Posterior cingulate gyrus (tissue), 11 donors: ENCODE data around the gene CDC37L1.
"Not testable (repeated sequence)": the region's sequence is repeated elsewhere in the genome, so short reads cannot be mapped to it uniquely, and the experiment has no call there.

Experiments
- DNase-seq, 10 donors: peaks; one replicate each; pipeline versions ENCODE4 v3.0.0 to v3.0.0-alpha.2; 2020 to 2021; ENCODE audit warnings: mixed read lengths in 3 of 10
- intact Hi-C: fragments of 100-400 bp; cut with DNase I; formaldehyde crosslinking; loops from one replicate; pipeline ENCODE4 v1.15.1; 2023

The CDC37L1 gene

GRCh38 chr9:4742246-4742645, 62.9 kb downstream of the CDC37L1 start:
- no peak for DNase-seq
- intact Hi-C loops = loop anchor here (5.0 to 10.0 kb wide), 4 partner anchors 53 to 357 kb away; partner anchors contain the start of genes PLPP6 and RCL1

GRCh38 chr9:4743131-4743875, 63.9 kb downstream of the CDC37L1 start:
- no peak for DNase-seq
- intact Hi-C loops = loop anchor here (5.0 to 10.0 kb wide), 4 partner anchors 51 to 359 kb away; partner anchors contain the start of genes PLPP6 and RCL1

GRCh38 chr9:4746278-4747030, 67.1 kb downstream of the CDC37L1 start:
- no peak for DNase-seq
- intact Hi-C loops = loop anchor here (10.0 kb wide), 2 partner anchors 48 to 362 kb away; partner anchors contain the start of gene RCL1

GRCh38 chr9:4748612-4749011, 69.2 kb downstream of the CDC37L1 start:
- DNase-seq = no peak
- intact Hi-C loops = loop anchor here (10.0 kb wide), 2 partner anchors 46 to 364 kb away; partner anchors contain the start of gene RCL1

DNA sequence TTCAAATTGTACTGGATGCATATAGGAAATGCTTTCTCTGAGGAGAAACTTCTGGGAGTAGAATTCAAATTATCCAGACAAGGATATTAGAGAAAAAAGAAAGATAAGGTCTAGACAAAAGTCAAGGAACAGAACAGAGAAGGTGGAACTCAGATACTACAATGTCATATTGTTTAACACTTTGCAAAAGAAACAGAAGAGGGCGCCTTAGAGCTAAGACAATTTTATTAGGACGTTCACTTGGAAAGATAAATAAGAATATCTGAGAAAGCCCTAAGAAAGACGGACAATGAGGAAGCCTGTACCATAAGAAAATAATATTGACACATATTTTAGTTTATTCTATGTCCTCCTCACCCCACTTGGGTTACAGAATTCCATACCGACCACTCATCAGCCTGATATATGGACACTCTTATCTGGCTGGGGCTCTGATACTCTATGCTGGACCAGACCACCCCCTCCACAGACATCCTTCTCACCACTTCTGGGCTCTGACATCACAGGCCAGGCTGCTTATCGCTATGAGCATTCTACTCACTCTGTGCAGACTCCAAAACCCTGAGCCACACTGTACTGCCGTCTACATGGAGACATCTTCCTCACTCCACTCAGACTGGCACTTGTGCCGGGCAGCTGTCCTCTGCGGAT, 70.8 kb downstream of the CDC37L1 start:
- intact Hi-C loops = no loop called here
- DNase-seq = no peak

DNA sequence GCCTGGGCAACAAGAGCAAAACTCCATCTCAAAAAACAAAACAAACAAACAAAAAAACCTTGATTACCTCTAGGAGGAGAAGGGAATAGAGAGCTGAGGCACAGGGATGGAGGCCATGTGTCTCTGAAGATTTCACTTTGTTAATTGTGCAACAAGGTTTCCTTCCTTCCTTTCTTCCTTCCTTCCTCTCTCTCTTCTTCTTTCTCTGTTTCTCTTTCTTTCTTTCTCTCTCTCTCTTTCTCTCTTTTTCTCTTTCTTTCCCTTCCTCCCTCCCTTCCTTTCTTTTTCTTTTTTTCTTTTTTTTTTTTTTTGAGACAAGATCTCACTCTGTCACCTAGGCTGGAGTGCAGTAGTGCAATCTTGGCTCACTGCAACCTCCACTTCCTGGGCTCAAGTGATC, 75.2 kb downstream of the CDC37L1 start:
- DNase-seq, intact Hi-C loops: not testable (repeated sequence)

DNA sequence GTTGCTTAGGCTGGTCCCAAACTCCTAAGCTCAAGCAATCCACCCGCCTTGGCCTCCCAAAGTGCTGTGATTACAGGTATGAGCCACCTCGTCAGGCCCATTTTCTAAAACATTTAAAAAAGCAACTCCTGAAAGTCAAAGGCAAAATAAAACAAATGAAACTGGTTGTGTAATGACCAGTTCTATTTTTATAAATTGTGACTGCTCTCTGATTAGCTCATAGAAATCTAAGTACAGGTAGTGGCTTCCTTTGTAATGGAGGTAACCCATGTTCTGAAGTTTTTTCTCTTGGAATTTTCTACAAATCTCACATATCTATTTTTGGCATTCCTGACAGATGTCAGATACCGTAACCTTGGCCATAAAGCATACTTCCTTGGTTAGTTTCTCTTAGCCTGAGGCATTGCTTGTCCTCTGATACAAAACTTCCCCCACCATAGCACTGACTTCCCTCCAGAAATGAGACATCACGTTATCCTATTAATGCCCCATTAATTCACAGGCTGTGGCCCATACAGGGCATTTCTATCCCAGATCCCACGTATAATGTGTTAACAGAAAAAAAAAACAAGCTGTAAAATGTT, 75.7 kb downstream of the CDC37L1 start:
- intact Hi-C loops = no loop called here
- no peak for DNase-seq

- intact Hi-C loops = no loop called here
- DNase-seq = no peak
Observed at GRCh38 chr9:4756420-4756819, 77.1 kb downstream of the CDC37L1 start.
